Ovary (tissue), 9 donors: ENCODE measurements around the gene MCU. TPM values are rescaled to one million over a fixed set of nuclear protein-coding genes. Genes with fewer than 3 reads are reported as not detected.

Experiments used
- DNase-seq, 5 donors: peaks; one replicate each; pipeline ENCODE4 v3.0.0-alpha.2; 2019 to 2020
- H3K27ac ChIP-seq, 2 donors: fragments of 200-600 bp; one replicate each; pipeline versions ENCODE4 v1.5.1 to v1.8.0; 2019 to 2022
- H3K27me3 ChIP-seq: fragments of 200-600 bp; one replicate; pipeline ENCODE4 v1.8.0; 2022
- H3K36me3 ChIP-seq: fragments of 200-600 bp; sonication (generic); one replicate; pipeline ENCODE4 v1.5.1; 2019
- H3K4me1 ChIP-seq: one replicate; pipeline ENCODE4 v1.8.1; 2013; ENCODE audit warnings: mild to moderate bottlenecking, moderate library complexity; ENCODE audit not compliant: insufficient read depth
- H3K4me3 ChIP-seq: fragments of 200-600 bp; sonication (generic); one replicate; pipeline ENCODE4 v1.5.1; 2017
- H3K9me3 ChIP-seq, 2 donors: fragments of 200-600 bp in 1 of 2; sonication (generic) in 1 of 2; one replicate each; pipeline versions ENCODE4 v1.5.1 to v1.8.1; 2013 to 2019; ENCODE audit warnings: mild to moderate bottlenecking in 1 of 2, moderate library complexity in 1 of 2
- EP300 ChIP-seq: sonication (generic); formaldehyde crosslinking; IDR thresholded peaks from one replicate; pipeline ENCODE4 v1.6.1; 2017; ENCODE audit warnings: antibody characterized with exemption
- POLR2A ChIP-seq: fragments of 450-650 bp; IDR thresholded peaks from one replicate; pipeline ENCODE4 v1.6.1; 2017; ENCODE audit warnings: antibody characterized with exemption, mild to moderate bottlenecking, moderate library complexity
- WGBS, 3 donors: extraction: QIAGEN DNeasy Blood & Tissue Kit in 1 of 3; methylation state at CpG; one replicate each; pipeline versions ENCODE4 v1.1.5 to v1.1.7; 2013 to 2017; 5-methylcytosine and 5-hydroxymethylcytosine counted together
- intact Hi-C, 4 donors: fragments of 100-400 bp; cut with DNase I; formaldehyde crosslinking; loops; one replicate each; pipeline versions ENCODE4 v1.11.0 to v1.15.1; 2022 to 2023
- polyA plus RNA-seq, 2 donors: library from polyadenylated mRNA; stranded (reverse); fragments of 200-250 nt in 1 of 2; fragments of 350-450 nt in 1 of 2; fragmentation: Illumina TruSeq in 1 of 2; extraction: RNeasy Lipid Tissue Mini Kit (QIAGEN cat#74804) in 1 of 2; gene quantifications; one replicate each; pipeline ENCODE4 v1.2.3, GENCODE V29; 2013 to 2014
- total RNA-seq, 7 donors: library from RNA; depleted of rRNA in 2 of 7; stranded (reverse); fragments of >200 nt in 2 of 7; fragmentation: NEBNext Ultra II Directional in 3 of 7; extraction: Animal tissue kit (Norgen Biotek cat#: 25700) in 3 of 7; gene quantifications; one replicate each; pipeline versions ENCODE4 v1.1.0 to v1.2.4, GENCODE V29; 2016 to 2023
- TF ChIP-seq, protein P1 (sequence below), 3 donors: fragments of 450-650 bp in 2 of 3; fragments of 200-600 bp in 1 of 3; IDR thresholded peaks; one replicate each; pipeline versions ENCODE4 v1.5.1 to v1.8.0; 2016 to 2022; ENCODE audit warnings: antibody characterized with exemption in 3 of 3, mild to moderate bottlenecking in 1 of 3
- donor health status: DM: no; HTN: no; CAD: no; lungs with moderate emphysema.
- donor health status: DM: no; HTN: no; CAD: no.
- donor health status: Bipolar disorder and iron deficiency.
- donor health status: DM: yes; HTN: yes; CAD: no.
- donor health status: DM: no; HTN: no; CAD: no.
- donor health status: DM: yes; HTN: yes; CAD: no.

MCU gene
- total and polyA plus RNA-seq, 9 donors = 10.3 to 27.1 (median 12.8) TPM

DNA sequence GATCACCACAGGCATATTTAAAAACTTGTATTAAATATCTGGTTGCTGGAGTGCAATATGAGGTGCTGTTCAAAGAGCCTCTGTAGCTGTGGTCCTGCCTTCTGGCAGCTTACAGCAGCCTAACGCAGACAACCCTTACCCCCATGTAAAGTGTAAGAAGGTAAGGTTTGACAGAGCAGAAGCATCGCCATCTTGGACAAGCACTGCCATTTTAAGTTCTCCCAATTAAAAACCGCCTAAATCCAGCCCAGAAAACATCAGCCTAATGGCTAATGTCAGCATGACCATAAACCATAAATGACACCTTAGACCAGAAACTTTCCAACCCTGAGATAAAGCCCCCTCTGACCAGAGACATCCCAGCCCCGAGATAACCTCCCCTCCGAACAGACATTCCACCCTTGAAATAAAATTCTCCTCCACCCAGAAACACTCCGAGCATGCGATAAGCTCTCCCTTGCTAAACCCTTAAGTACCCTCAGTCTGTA lies 196.3 kb downstream of the MCU start:
- Histone ChIP-seq H3K4me3 (no peak overlapping the region), H3K27ac (no peak overlapping the region), H3K27me3 (no peaks in the 10 kb centered on the region), H3K4me1 (peaks cover 4% of the 10 kb centered on the region), H3K36me3 (no peaks in the 10 kb centered on the region), H3K9me3 (no peaks in the 10 kb centered on the region)
- DNase-seq = no peak
- TF ChIP-seq, protein P1, sequence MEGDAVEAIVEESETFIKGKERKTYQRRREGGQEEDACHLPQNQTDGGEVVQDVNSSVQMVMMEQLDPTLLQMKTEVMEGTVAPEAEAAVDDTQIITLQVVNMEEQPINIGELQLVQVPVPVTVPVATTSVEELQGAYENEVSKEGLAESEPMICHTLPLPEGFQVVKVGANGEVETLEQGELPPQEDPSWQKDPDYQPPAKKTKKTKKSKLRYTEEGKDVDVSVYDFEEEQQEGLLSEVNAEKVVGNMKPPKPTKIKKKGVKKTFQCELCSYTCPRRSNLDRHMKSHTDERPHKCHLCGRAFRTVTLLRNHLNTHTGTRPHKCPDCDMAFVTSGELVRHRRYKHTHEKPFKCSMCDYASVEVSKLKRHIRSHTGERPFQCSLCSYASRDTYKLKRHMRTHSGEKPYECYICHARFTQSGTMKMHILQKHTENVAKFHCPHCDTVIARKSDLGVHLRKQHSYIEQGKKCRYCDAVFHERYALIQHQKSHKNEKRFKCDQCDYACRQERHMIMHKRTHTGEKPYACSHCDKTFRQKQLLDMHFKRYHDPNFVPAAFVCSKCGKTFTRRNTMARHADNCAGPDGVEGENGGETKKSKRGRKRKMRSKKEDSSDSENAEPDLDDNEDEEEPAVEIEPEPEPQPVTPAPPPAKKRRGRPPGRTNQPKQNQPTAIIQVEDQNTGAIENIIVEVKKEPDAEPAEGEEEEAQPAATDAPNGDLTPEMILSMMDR (IDR thresholded peaks at IDR 0.05) = no peak
- TF ChIP-seq EP300 = no peak
- no peak for TF ChIP-seq POLR2A
- intact Hi-C loops = no loop called here
- 83 to 87% (median 84%) methylated on average over 7 of the region's 7 CpGs for WGBS, 3 donors

DNA sequence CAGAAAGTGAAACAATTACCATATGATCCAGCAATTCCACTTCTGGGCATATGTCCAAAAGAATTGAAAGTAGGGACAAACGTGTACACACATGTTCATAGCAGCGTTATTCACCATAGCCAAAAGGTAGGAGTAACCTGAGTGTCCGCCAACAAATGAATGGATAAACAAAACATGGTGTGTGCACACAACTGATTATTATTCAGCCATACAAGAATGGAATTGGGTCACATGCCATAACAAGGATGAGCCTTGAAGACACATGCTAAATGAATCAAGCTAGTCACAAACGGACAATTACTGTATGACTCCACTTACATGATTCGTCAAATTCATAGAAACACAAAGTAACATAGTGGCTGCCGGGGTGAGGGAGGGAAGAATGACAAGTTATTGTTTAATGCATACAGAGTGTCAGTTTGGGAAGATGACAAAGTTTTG lies 197.5 kb downstream of the MCU start:
- Histone ChIP-seq H3K27me3 (no peaks in the 10 kb centered on the region), H3K9me3 (no peaks in the 10 kb centered on the region), H3K27ac (no peak overlapping the region), H3K4me3 (no peak overlapping the region), H3K36me3 (no peaks in the 10 kb centered on the region), H3K4me1 (peaks cover 5% of the 10 kb centered on the region)
- 33 to 49% (median 33%) methylated on average over 6 of the region's 6 CpGs for WGBS, 3 donors
- DNase-seq = no peak
- no peak for TF ChIP-seq POLR2A
- no peak for TF ChIP-seq EP300
- intact Hi-C loops = no loop called here

DNA sequence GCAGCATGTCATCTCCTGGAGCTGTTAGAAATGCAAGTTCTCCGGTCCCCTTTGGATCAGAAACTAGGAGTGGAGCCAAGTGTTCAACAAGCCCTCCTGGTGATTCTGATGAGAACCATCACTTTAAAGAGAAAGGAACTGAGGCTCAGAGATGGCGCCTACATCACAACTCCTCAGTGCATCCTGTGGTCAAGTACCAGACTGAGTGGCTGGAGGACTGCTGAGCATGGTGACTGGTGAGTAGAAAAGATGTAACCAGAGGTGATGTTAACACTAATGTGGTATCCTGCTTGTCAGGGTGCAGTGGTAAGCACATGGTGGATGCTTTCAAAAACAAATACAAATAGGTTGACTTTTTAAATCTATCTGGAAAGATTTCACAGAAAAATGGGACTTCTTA lies 198.1 kb downstream of the MCU start:
- Histone ChIP-seq H3K4me1 (peaks cover 5% of the 10 kb centered on the region), H3K27ac (no peak overlapping the region), H3K27me3 (no peaks in the 10 kb centered on the region), H3K36me3 (no peaks in the 10 kb centered on the region), H3K4me3 (no peak overlapping the region), H3K9me3 (no peaks in the 10 kb centered on the region)
- DNase-seq = no peak
- intact Hi-C loops = no loop called here
- TF ChIP-seq, protein P1 (IDR thresholded peaks at IDR 0.05) = no peak
- TF ChIP-seq EP300 (no peak), POLR2A (no peak)
- 88 to 96% (median 92%) methylated on average over 2 of the region's 2 CpGs for WGBS, 3 donors

DNA sequence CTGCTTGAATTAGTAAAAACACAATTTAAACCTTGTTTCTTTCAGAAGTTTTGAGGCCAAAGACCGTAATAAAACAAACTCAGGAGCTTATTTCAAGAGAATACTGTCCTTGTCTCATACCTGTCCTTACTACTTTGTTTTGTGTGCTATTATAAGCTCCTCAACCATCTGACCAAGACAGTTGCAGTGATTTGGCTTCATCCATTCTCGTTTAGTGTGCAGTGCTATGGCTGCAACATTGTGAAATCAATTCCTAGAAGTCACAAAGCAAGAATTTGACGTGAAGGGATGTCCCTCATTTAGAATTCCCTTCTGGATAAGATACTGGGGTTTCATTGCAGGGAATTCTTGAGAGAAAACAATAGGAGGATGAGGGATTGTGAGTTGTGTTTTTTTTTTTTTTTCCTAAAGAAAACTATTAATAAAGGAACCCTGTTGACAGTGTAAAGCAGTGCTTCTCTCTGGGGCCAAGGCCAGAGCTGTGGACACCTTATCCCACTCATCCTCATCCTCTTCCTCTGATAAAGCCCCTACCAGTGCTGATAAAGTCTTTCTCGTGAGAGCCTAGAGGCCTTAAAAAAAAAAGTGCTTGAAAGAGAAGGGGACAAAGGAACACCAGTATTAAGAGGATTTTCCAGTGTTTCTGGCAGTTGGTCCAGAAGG lies 201.3 kb downstream of the MCU start, which contains the start of gene OIT3:
TSS of gene OIT3 (plus strand) at position 604 of the 663 bp plus-strand sequence. CDS start 60 bp downstream, outside the sequence.
- Histone ChIP-seq H3K4me3 (no peak within 1 kb of the TSS), H3K36me3 (no peaks in the 10 kb centered on the region), H3K27ac (no peak within 1 kb of the TSS), H3K4me1 (peaks cover 4% of the 10 kb centered on the region), H3K9me3 (no peaks in the 10 kb centered on the region), H3K27me3 (no peaks in the 10 kb centered on the region)
- TF ChIP-seq EP300 = no peak
- no peak for TF ChIP-seq POLR2A
- TF ChIP-seq, protein P1 (IDR thresholded peaks at IDR 0.05) = no peak
- no peak for DNase-seq
- WGBS, 3 donors = 67 to 69% (median 68%) methylated on average over 4 of the region's 4 CpGs
- intact Hi-C loops = no loop called here

DNA sequence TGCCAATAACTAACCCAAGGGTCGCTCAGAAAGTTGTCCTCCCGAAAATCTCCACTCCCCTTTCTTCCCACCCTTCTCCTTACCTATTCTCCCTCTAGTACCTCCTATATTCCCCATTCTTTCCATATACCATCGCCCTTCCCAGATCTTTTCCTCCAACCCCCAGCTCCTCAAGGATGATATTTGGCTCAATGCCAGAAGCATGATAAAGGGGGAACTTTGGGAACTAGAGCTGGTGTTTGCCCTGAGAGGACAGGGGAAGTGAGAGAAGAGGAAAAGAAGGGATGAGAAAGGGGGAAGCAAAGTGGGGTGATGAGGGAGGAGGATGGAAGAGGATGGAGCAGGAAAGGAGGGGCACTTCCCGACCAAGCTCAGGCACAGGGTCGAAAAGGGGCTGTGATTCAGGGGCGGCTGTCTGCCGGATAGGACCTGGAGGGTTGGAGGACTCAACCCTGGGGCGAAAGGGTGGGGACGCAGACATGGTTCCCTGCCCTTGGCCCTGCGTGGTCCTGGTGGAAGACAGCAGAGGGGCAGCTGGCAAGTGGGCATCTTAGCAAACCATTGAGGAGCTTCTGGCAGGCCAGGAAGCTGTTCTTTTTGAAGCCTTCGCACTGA lies 203.4 kb downstream of the MCU start:
- intact Hi-C loops = no loop called here
- no peak overlapping the region for H3K27ac ChIP-seq
- TF ChIP-seq POLR2A = no peak
- no peak for TF ChIP-seq EP300
- TF ChIP-seq, protein P1 (IDR thresholded peaks at IDR 0.05) = no peak
- no peak overlapping the region for H3K4me3 ChIP-seq
- no peaks in the 10 kb centered on the region for H3K36me3 ChIP-seq
- no peaks in the 10 kb centered on the region for H3K27me3 ChIP-seq
- 79 to 87% (median 83%) methylated on average over 11 of the region's 11 CpGs for WGBS, 3 donors
- peaks cover 2% of the 10 kb centered on the region for H3K4me1 ChIP-seq
- no peaks in the 10 kb centered on the region for H3K9me3 ChIP-seq
- DNase-seq = no peak
